Activated CD4-positive, alpha-beta T cell treated with anti-CD3 and anti-CD28 coated beads, Interleukin-2, amount 50 U/mL, for 1 hour (primary cell): ENCODE results near the gene UTP18.

Experiments used
- DNase-seq: peaks from one replicate; pipeline ENCODE4 v3.0.0-alpha.2; 2020

The UTP18 gene

DNA sequence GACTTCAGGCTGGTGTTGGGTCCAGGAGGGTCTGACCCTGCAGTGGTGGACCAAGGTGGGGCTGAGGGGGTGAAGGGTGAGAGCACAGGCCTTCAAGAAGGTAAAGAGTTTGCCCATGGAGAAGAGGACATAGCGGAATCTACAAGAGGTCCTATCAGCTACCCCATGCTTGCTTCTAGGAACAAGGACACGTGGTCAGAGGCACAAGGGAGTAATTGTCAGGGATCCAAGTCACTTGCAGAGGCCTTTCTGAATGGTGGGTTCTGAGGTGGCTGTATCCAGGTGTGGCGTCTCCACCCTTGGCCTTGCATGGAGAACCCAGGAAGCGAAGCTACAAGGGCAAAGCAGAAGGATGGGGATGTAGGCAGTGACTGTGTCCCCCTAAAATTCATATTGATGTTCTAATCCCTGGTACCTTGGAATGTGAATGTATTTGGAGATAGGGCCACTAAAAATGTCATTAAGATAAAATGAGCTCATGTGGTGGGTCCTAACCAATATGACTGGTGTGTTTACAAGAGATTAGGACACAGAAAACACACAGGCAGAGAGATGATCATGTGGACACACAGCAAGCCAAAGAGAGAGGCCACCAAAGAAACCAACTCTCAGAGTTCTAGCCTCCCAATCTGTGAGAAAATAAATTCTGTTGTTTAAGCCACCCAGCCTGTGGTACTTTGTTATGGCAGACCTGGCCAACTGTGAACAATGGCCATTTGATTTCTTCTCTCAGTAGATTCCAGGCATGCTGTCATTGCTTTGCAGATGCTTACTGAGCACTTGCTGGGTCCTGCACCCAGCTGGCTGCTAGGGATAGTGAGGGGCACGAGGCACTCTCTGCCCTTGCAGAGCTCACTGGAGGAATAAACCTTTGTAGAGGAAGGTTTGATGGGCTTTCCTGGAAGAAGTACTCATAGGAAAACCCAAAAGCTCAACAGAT, 75.8 kb downstream of the UTP18 start:
- no peak for DNase-seq

DNA sequence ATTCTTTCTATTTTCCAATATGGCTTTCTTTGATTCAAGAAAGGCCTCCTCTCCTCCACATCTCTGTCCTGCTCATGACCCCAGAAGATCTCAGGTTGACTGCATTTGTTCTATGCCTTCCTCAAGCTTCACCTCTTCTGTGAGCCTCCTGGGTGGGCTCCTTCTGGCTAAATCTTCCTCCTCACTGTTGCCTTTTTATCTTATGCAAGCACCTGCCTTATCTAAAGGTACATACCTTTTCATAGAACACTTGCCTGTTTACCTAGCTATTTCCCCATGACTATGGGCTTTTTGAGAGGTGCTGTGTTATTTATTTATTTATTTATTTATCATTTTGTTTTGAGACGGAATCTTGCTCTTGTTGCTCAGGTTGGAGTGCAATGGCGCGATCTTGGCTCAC, 81.1 kb downstream of the UTP18 start:
- DNase-seq = no peak

DNA sequence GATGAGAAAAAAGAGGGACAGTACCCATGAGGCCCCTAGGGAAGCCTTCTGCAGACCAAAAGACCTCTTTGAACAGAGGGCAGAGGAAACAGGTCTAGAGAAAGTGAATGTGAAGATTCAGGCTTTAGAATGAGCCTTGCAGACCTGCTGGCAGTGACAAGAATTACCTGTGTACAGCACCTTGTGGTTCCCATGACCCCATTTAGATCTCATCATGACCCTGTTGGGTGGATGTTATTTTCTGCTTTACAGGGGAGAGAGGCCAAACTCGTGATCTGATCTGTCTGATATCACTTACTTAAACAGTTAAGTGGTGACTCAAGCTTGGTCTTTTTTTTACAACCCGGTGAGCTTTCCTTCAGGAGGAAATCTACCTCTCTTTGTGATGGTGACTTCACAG, 81.9 kb downstream of the UTP18 start:
- DNase-seq = no peak

DNA sequence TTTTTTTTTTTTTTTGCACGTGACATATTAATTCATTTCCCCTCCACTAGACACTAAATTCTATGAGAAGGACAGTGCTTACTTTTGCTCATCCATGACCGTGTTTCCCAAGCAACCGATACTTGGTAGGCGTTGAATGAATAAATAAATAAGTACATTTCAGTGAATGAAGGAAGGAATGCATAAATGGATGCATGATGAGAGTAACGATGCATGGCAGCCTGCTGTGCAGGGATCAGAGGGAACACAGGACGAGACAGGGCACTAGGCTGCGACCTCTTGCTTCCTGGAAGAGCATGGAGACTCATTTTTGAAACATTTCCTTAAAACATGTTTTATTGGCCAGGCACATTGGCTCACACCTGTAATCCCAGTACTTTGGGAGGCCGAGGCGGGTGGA, 84.2 kb downstream of the UTP18 start:
- no peak for DNase-seq

DNA sequence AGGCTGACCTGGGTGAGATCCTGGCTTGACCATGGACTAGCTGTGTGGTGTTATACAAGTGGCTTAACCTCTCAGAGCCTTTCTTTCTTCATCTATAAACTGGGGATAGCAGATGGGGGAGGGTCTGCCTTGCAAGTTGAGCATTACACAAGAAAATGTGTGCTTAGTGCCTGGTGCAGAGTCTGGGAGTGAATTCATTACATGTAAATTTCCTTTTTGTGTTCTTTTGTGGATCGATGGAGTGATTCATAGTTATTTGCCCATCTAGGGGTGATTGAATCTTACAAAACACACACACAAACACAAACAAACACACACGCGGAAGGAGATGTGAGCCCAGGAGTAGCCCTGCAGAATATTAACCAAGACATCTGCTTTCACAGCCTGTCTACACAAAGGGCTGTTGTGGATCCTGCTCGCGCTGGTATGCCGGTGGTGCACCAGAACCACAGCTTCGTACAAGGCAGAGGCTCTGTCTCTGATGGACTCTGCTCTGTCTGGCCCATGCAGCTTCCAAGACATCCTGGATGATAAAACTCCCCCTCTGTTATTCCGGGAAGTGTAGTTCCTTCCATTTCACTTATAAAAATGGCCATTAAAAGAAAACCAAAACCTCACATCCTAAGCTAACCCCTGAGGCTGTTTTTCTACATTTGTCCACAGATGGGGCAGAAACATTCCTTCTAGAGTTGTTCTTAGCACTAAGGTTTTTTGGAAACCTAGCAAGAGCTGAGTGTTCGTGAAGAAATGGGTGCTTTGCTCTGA, 86.1 kb downstream of the UTP18 start:
- DNase-seq = no peak
